ENCODE results near the gene R3HDM2. TPM values are rescaled to one million over a fixed set of nuclear protein-coding genes. Genes with fewer than 3 reads are reported as not detected.

The R3HDM2 gene
- total RNA-seq, 1 experiment from 2014 or later: 45.4 TPM

- intact Hi-C loops (cut with micrococcal nuclease): no loop called here
- Histone ChIP-seq H3K9me3 (ENCODE audit: control insufficient read depth in 1 of 2, insufficient read depth in 1 of 2, low read depth in 1 of 2, low read length in 2 of 2) (no peaks in the 10 kb centered on the region), H2AFZ (ENCODE audit: low read depth, low read length, poor library complexity, severe bottlenecking) (no peak overlapping the region), H3K36me3 (ENCODE audit: control insufficient read depth in 1 of 2, insufficient read depth in 2 of 2, low read length in 2 of 2) (no peaks in the 10 kb centered on the region), H3K4me2 (ENCODE audit: low read length) (no peak overlapping the region), H3K79me2 (ENCODE audit: insufficient read depth, low read length) (no peaks in the 10 kb centered on the region), H3K27ac (ENCODE audit: low read depth, low read length) (no peak overlapping the region), H4K20me1 (ENCODE audit: insufficient read depth) (no peaks in the 10 kb centered on the region), H3K4me3 (replicated peaks in 1 of 2; ENCODE audit: low read depth in 1 of 2, low read length in 2 of 2) (no peak overlapping the region), H3K4me1 (ENCODE audit: control insufficient read depth in 1 of 2, insufficient read depth in 2 of 2, low read length in 2 of 2) (peaks cover 0 to 9% of the 10 kb centered on the region in 2 experiments; a peak in 1 of 4 replicates), H3K9ac (ENCODE audit: low read length) (no peak overlapping the region), H3K27me3 (ENCODE audit: insufficient read depth, low read length) (no peaks in the 10 kb centered on the region), H3K9me2 (ENCODE audit: insufficient read depth) (no peaks in the 10 kb centered on the region)
- TF ChIP-seq CEBPB (IDR thresholded peaks at IDR 0.05; ENCODE audit: low read depth) (no peak), POLR2A (IDR thresholded peaks at IDR 0.05; ENCODE audit: borderline replicate concordance, extremely low read depth, insufficient read depth, insufficient read length) (no peak), FOSL1 (IDR thresholded peaks at IDR 0.05; ENCODE audit: low read depth) (no peak), MAX (IDR thresholded peaks at IDR 0.05) (no peak), SIN3A (IDR thresholded peaks at IDR 0.05; ENCODE audit: low read depth) (no peak), CBX3 (IDR thresholded peaks at IDR 0.05; ENCODE audit: low read depth) (no peak), YY1 (IDR thresholded peaks at IDR 0.05; ENCODE audit: extremely low read depth, insufficient replicate concordance, low read depth, low read length) (no peak), EZH2 (IDR thresholded peaks at IDR 0.05) (no peak), ATF3 (IDR thresholded peaks at IDR 0.05) (no peak), ELF1 (IDR thresholded peaks at IDR 0.05; ENCODE audit: borderline replicate concordance, low read depth) (no peak), TCF7L2 (IDR thresholded peaks at IDR 0.05; ENCODE audit: borderline replicate concordance, extremely low read depth, insufficient read depth, insufficient read length) (no peak), ZNF274 (IDR thresholded peaks at IDR 0.05; ENCODE audit: low read depth, low read length) (no peak), ZBTB33 (IDR thresholded peaks at IDR 0.05; ENCODE audit: extremely low read depth, insufficient replicate concordance, low read length) (no peak), EZH2phosphoT487 (IDR thresholded peaks at IDR 0.05; ENCODE audit: borderline replicate concordance) (no peak), RAD21 (IDR thresholded peaks at IDR 0.05; ENCODE audit: low read depth) (no peak), SP1 (IDR thresholded peaks at IDR 0.05; ENCODE audit: low read depth) (no peak)
- ChIA-PET POLR2A (no interaction called here), RAD21 (ENCODE audit: low non-redundant PET in 1 of 2, low total read pairs in 2 of 2, uncharacterized antibody in 2 of 2, unreplicated experiment in 2 of 2) (no interaction called here), CTCF (no interaction called here)
- no TSS peak for BruUV-seq (replicated peaks)
- DNase-seq (ENCODE audit: low read depth, low spot score) (no peak), ATAC-seq (no peak)
Measured at GRCh38 chr12:57448669-57449068, 17.8 kb upstream of the R3HDM2 start.

Measured in HCT116 (cell line).